Inferior parietal cortex (tissue), 1 donor: Measurements from ENCODE around the gene BRSK1.
"Not testable (repeated sequence)": the region's sequence is repeated elsewhere in the genome, so short reads cannot be mapped to it uniquely, and the experiment has no call there.

Experiments used
- DNase-seq: peaks from one replicate; pipeline ENCODE4 v3.0.0-alpha.2; 2016; ENCODE audit errors: extremely low spot score

BRSK1 gene

GRCh38 chr19:55328774-55329318, 45.0 kb downstream of the BRSK1 start:
- DNase-seq = not testable (repeated sequence)

- DNase-seq = not testable (repeated sequence)
Measured at GRCh38 chr19:55329791-55330190, 46.0 kb downstream of the BRSK1 start.

- no peak for DNase-seq
Measured at GRCh38 chr19:55333870-55334269, 50.1 kb downstream of the BRSK1 start.

- no peak for DNase-seq
Measured at GRCh38 chr19:55336101-55336500, 52.3 kb downstream of the BRSK1 start.

GRCh38 chr19:55339105-55339888, 55.5 kb downstream of the BRSK1 start, which contains the start of gene KMT5C:
Gene KMT5C (plus strand): TSS chr19:55339876. CDS start chr19:55341937, 2,061 bp downstream.
- DNase-seq = peak; percentile 100

GRCh38 chr19:55339889-55340783, 56.3 kb downstream of the BRSK1 start:
- no peak for DNase-seq

- no peak for DNase-seq
Measured at GRCh38 chr19:55340784-55341147, 57.0 kb downstream of the BRSK1 start.

GRCh38 chr19:55341171-55341588, 57.4 kb downstream of the BRSK1 start:
- peak; percentile 25 for DNase-seq

GRCh38 chr19:55341595-55342531, 58.1 kb downstream of the BRSK1 start:
- DNase-seq = no peak

- DNase-seq = no peak
Measured at GRCh38 chr19:55344444-55344843, 60.6 kb downstream of the BRSK1 start.

- DNase-seq = no peak
Measured at GRCh38 chr19:55345101-55345817, 61.5 kb downstream of the BRSK1 start.

- DNase-seq = no peak
Measured at GRCh38 chr19:55345818-55346724, 62.3 kb downstream of the BRSK1 start.

- DNase-seq = no peak
Measured at GRCh38 chr19:55346725-55347441, 63.1 kb downstream of the BRSK1 start.

- no peak for DNase-seq
Measured at GRCh38 chr19:55347442-55348009, 63.7 kb downstream of the BRSK1 start.

- DNase-seq = no peak
Measured at GRCh38 chr19:55348317-55349034, 64.7 kb downstream of the BRSK1 start.

GRCh38 chr19:55350620-55351315, 67.0 kb downstream of the BRSK1 start:
- no peak for DNase-seq

- no peak for DNase-seq
Measured at GRCh38 chr19:55352040-55352439, 68.2 kb downstream of the BRSK1 start.
